A549 (cell line): Measurements from ENCODE around the gene CHRFAM7A.
"Not testable (repeated sequence)": the region's sequence is repeated elsewhere in the genome, so short reads cannot be mapped to it uniquely, and the experiment has no call there.

Experiments
- CTCF ChIP-seq: fragments of >200 bp; sonication (Bioruptor Twin); formaldehyde crosslinking; IDR thresholded peaks from 3 replicates; pipeline ENCODE4 v1.5.1; 2016
- ELK1 ChIP-seq: fragments of 150-350 bp; IDR thresholded peaks from 2 replicates; pipeline ENCODE4 v1.6.1; 2014; ENCODE audit warnings: low read depth, mild to moderate bottlenecking, low read length

GRCh38 chr15:30360990-30361389 lies 32.4 kb downstream of the CHRFAM7A start:
- not testable (repeated sequence) for TF ChIP-seq ELK1, CTCF
